Endothelial cell of umbilical vein (primary cell): ENCODE results near the gene TOB2. TPM values are rescaled to one million over a fixed set of nuclear protein-coding genes. Genes with fewer than 3 reads are reported as not detected.

Experiments used
- BruUV-seq: library from RNA; stranded (reverse); fragments of 400-500 nt; replicated peaks from 2 replicates; lab custom pipeline; 2021; lab: Mats Ljungman, UMichigan
- CTCF ChIA-PET: fragments of 300-600, 350-600 bp; sonication (Branson Sonifier 250); formaldehyde crosslinking; loops from one replicate; lab custom pipeline; 2021; ENCODE audit warnings: antibody characterized with exemption, inconsistent platforms; lab: Charles Lee
- POLR2A ChIA-PET: fragments of 300-600, 350-600 bp; sonication (Branson Sonifier 250); formaldehyde crosslinking; loops from one replicate; lab custom pipeline; 2021; ENCODE audit warnings: antibody characterized with exemption, inconsistent platforms; lab: Charles Lee
- DNase-seq: peaks from one replicate; pipeline ENCODE4 v3.0.0-alpha.2; 2011; ENCODE audit warnings: low read depth, low spot score
- FAIRE-seq: peaks from 2 replicates; lab custom pipeline; 2011; peaks lifted over from hg19 to GRCh38; lab: Jason Lieb, UNC
- H2AFZ ChIP-seq: 2 replicates; pipeline ENCODE4 v1.6.0; 2012; ENCODE audit warnings: low read depth, low read length, control low read depth, inconsistent platforms
- H3K27ac ChIP-seq: 2 replicates; pipeline ENCODE4 v1.5.1; 2011; ENCODE audit warnings: low read depth, mild to moderate bottlenecking, control low read depth, low read length, moderate library complexity; ENCODE audit not compliant: insufficient read depth
- H3K27me3 ChIP-seq, 2 experiments: 2 replicates each; pipeline versions ENCODE4 v1.6.0 to v1.6.1; 2011; ENCODE audit warnings: low read length in 2 of 2, mixed read lengths in 1 of 2; ENCODE audit not compliant: control insufficient read depth in 2 of 2, insufficient read depth in 2 of 2
- H3K36me3 ChIP-seq, 2 experiments: 2 replicates in 1 of 2; 3 replicates in 1 of 2; pipeline ENCODE4 v1.5.1; 2011; ENCODE audit warnings: low read length in 2 of 2, mild to moderate bottlenecking in 1 of 2, moderate library complexity in 1 of 2; ENCODE audit not compliant: control insufficient read depth in 2 of 2, insufficient read depth in 2 of 2; ENCODE audit errors: extremely low read depth in 1 of 2
- H3K4me1 ChIP-seq: 3 replicates; pipeline ENCODE4 v1.5.1; 2011; ENCODE audit warnings: mild to moderate bottlenecking, low read length; ENCODE audit not compliant: control insufficient read depth, insufficient read depth; ENCODE audit errors: extremely low read depth
- H3K4me2 ChIP-seq: 2 replicates; pipeline ENCODE4 v1.6.1; 2011; ENCODE audit warnings: low read length, control low read depth, mixed read lengths; ENCODE audit not compliant: insufficient read depth
- H3K4me3 ChIP-seq, 3 experiments: fragments of 200-600 bp in 1 of 3; sonication (generic), shearing (Covaris generic) in 1 of 3; replicated peaks in 1 of 3; 2 replicates each; pipeline ENCODE4 v1.5.1; 2011 to 2016; ENCODE audit warnings: control low read depth in 3 of 3, low read length in 3 of 3, mild to moderate bottlenecking in 2 of 3, inconsistent platforms in 1 of 3, low read depth in 1 of 3, moderate library complexity in 1 of 3; ENCODE audit not compliant: insufficient read depth in 1 of 3
- H3K79me2 ChIP-seq: 2 replicates; pipeline ENCODE4 v1.6.0; 2012; ENCODE audit warnings: low read length, inconsistent platforms; ENCODE audit not compliant: control insufficient read depth, insufficient read depth
- H3K9ac ChIP-seq: replicated peaks from 2 replicates; pipeline ENCODE3; 2011; ENCODE audit warnings: low read length, control low read depth; ENCODE audit not compliant: insufficient read depth; ENCODE audit errors: extremely low read depth
- H3K9me1 ChIP-seq: replicated peaks from 3 replicates; pipeline ENCODE4 v1.6.0; 2011; ENCODE audit warnings: mild to moderate bottlenecking, low read length; ENCODE audit not compliant: control insufficient read depth, insufficient read depth; ENCODE audit errors: extremely low read depth
- H3K9me3 ChIP-seq: replicated peaks from 2 replicates; pipeline ENCODE4 v1.5.1; 2012; ENCODE audit warnings: low read length, inconsistent platforms; ENCODE audit not compliant: control insufficient read depth, insufficient read depth
- H4K20me1 ChIP-seq: replicated peaks from 2 replicates; pipeline ENCODE3; 2011; ENCODE audit warnings: mild to moderate bottlenecking, low read length; ENCODE audit not compliant: control insufficient read depth, insufficient read depth; ENCODE audit errors: extremely low read depth
- CTCF ChIP-seq, 2 donors: IDR thresholded peaks; 1 replicate in 1 of 2; 2 replicates in 1 of 2; pipeline ENCODE4 v1.5.1; 2011; ENCODE audit warnings: low read length in 2 of 2, mild to moderate bottlenecking in 2 of 2, moderate library complexity in 2 of 2, control low read depth in 1 of 2, inconsistent platforms in 1 of 2, low read depth in 1 of 2; ENCODE audit not compliant: insufficient read depth in 1 of 2; ENCODE audit errors: extremely low read depth in 1 of 2
- EZH2 ChIP-seq: IDR thresholded peaks from 2 replicates; pipeline ENCODE4 v1.6.1; 2012; ENCODE audit warnings: borderline replicate concordance, low read depth, mild to moderate bottlenecking, moderate library complexity, low read length, inconsistent platforms; ENCODE audit not compliant: severe bottlenecking
- FOS ChIP-seq: IDR thresholded peaks from 2 replicates; pipeline ENCODE4 v1.6.1; 2011; ENCODE audit warnings: mild to moderate bottlenecking, low read length, moderate library complexity, borderline replicate concordance; ENCODE audit not compliant: insufficient read depth
- GATA2 ChIP-seq: IDR thresholded peaks from 2 replicates; pipeline ENCODE4 v1.7.0; 2011; ENCODE audit warnings: low read depth, mild to moderate bottlenecking, moderate library complexity, mixed read lengths, low read length; ENCODE audit not compliant: insufficient read length, insufficient read depth
- JUN ChIP-seq: IDR thresholded peaks from 2 replicates; pipeline ENCODE4 v1.6.1; 2011; ENCODE audit warnings: borderline replicate concordance, low read depth; ENCODE audit not compliant: insufficient read length, insufficient read depth
- MAX ChIP-seq: IDR thresholded peaks from 2 replicates; pipeline ENCODE4 v1.6.1; 2011; ENCODE audit not compliant: insufficient read depth, insufficient read length
- MYC ChIP-seq: IDR thresholded peaks from one replicate; pipeline ENCODE4 v1.6.1; 2011; ENCODE audit warnings: mild to moderate bottlenecking, low read depth, low read length
- POLR2A ChIP-seq: IDR thresholded peaks from 2 replicates; pipeline ENCODE4 v1.6.1; 2012; ENCODE audit warnings: low read depth, mild to moderate bottlenecking, control low read depth, low read length
- POLR2AphosphoS5 ChIP-seq: IDR thresholded peaks from 2 replicates; pipeline ENCODE4 v1.6.1; 2012; ENCODE audit warnings: low read depth, mild to moderate bottlenecking, control low read depth, low read length, moderate library complexity; ENCODE audit not compliant: insufficient read depth
- dilution Hi-C: fragments of 300-500 bp; cut with MboI; formaldehyde crosslinking; loops from one replicate; pipeline ENCODE4 v1.15.0; 2019; ENCODE audit warnings: low sequenced_read_pairs; ENCODE audit not compliant: extremely low pct_ligation_motif_present
- intact Hi-C: fragments of 100-400 bp; cut with micrococcal nuclease; formaldehyde crosslinking; loops from one replicate; pipeline ENCODE4 v1.10.0; 2022
- polyA plus RNA-seq, 4 experiments: library from polyadenylated mRNA; depleted of rRNA in 3 of 4; stranded (reverse) in 3 of 4; unstranded in 1 of 4; fragments of >200 nt; gene quantifications; 2 replicates each; pipeline versions ENCODE4 v1.2.1 to v1.2.3, GENCODE V29; 2011 to 2012; ENCODE audit warnings: missing spikeins in 1 of 4
- total RNA-seq: library from RNA; stranded (reverse); gene quantifications from 2 replicates; pipeline ENCODE4 v1.2.3, GENCODE V29; 2021

The TOB2 gene
- total and polyA plus RNA-seq, 2 donors (not counting 3 experiments of a cell fraction or from before 2014, with no cell fraction given): 21.7 to 44.7 TPM

GRCh38 chr22:41418717-41419116 lies 27.9 kb downstream of the TOB2 start:
- Histone ChIP-seq H3K27me3 (no peaks in the 10 kb centered on the region), H4K20me1 (no peaks in the 10 kb centered on the region), H3K4me1 (peaks cover 13% of the 10 kb centered on the region), H3K4me2 (no peak overlapping the region), H2AFZ (no peak overlapping the region), H3K4me3 (no peak overlapping the region), H3K9me1 (no peaks in the 10 kb centered on the region), H3K27ac (no peak overlapping the region), H3K36me3 (no peaks in the 10 kb centered on the region), H3K9me3 (no peaks in the 10 kb centered on the region), H3K79me2 (peaks cover 8% of the 10 kb centered on the region), H3K9ac (no peak overlapping the region)
- ChIA-PET POLR2A (interaction anchor here (1.1 to 1.3 kb wide), 2 partner anchors 26 to 30 kb away, joined by 3 read pairs; no protein-coding TSS in a partner anchor), CTCF (interaction anchor here (0.9 to 2.4 kb wide), 4 partner anchors 15 to 99 kb away, joined by 3 to 16 read pairs (median 6); partner anchors contain the start of gene TOB2)
- no TSS peak for BruUV-seq
- no peak for TF ChIP-seq FOS
- TF ChIP-seq MAX: no peak
- TF ChIP-seq POLR2A: no peak
- no peak for TF ChIP-seq POLR2AphosphoS5
- TF ChIP-seq CTCF (IDR thresholded peaks at IDR 0.05; ENCODE audit: extremely low read depth in 1 of 2, insufficient read depth in 1 of 2, low read depth in 1 of 2, low read length in 2 of 2): no peak
- TF ChIP-seq MYC: no peak
- TF ChIP-seq GATA2: no peak
- no peak for TF ChIP-seq EZH2
- TF ChIP-seq JUN: no peak
- FAIRE-seq: no peak
- intact Hi-C loops (no loop called here), dilution Hi-C loops (no loop called here)
- no peak for DNase-seq
